CD4-positive, alpha-beta T cell treated with Interleukin-15 for 4 hours (primary cell): ENCODE data around the gene RNF39.
A peak's percentile ranks its signal among the peaks of the same experiment; 100 is the strongest.
"Not testable (repeated sequence)": the region's sequence is repeated elsewhere in the genome, so short reads cannot be mapped to it uniquely, and the experiment has no call there.

Experiments
- DNase-seq: peaks from one replicate; pipeline ENCODE4 v3.0.0-alpha.2; 2020; ENCODE audit warnings: low spot score

The RNF39 gene

GRCh38 chr6:30075094-30075789, at the start of gene RNF39:
TSS of gene RNF39 (minus strand) at chr6:30075769. CDS start at chr6:30075585, 184 bp downstream.
- DNase-seq: no peak

GRCh38 chr6:30122515-30122914, 46.9 kb upstream of the RNF39 start:
- DNase-seq: no peak

- no peak for DNase-seq
Measured at GRCh38 chr6:30121446-30122366, 46.1 kb upstream of the RNF39 start.

DNA sequence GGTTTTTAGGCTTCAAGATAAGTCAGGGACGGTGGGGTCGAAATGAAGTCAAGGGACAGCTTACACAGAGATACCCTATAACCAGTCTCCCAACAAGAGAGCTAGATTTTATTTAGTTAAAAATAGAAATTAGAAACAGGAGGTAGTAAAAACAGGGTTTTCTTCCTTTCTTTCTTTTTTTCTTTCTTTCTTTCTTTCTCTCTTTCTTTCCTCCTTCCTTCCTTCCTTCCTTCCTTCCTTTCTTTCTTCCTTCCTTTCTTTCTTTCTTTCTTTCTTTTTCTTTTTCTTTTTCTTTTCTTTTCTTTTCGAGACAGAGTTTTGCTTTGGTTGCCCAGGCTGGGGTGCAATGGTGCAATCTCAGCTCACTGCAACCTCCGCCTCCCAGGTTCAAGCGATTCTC, 43.1 kb upstream of the RNF39 start:
- DNase-seq: not testable (repeated sequence)

DNA sequence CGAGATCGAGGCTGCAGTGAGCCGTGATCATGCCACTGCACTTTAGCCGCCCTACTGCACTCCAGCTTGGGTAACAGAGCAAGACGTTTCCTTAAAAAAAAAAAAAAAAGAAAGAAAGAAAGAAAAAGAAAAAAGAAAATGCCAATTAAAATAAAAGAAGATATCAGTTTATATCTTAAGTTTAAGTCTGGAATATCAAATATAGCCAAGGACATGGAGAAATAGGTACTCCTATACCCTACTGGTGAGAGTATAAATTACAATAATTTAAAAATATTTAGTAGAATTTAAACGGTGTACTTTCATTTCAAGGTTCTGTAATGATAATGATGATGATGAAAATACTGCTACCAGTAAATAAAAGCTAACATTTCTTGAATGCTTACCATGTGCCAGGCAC, 41.2 kb upstream of the RNF39 start:
- no peak for DNase-seq

- no peak for DNase-seq
Measured at GRCh38 chr6:30113841-30114240, 38.3 kb upstream of the RNF39 start.

DNA sequence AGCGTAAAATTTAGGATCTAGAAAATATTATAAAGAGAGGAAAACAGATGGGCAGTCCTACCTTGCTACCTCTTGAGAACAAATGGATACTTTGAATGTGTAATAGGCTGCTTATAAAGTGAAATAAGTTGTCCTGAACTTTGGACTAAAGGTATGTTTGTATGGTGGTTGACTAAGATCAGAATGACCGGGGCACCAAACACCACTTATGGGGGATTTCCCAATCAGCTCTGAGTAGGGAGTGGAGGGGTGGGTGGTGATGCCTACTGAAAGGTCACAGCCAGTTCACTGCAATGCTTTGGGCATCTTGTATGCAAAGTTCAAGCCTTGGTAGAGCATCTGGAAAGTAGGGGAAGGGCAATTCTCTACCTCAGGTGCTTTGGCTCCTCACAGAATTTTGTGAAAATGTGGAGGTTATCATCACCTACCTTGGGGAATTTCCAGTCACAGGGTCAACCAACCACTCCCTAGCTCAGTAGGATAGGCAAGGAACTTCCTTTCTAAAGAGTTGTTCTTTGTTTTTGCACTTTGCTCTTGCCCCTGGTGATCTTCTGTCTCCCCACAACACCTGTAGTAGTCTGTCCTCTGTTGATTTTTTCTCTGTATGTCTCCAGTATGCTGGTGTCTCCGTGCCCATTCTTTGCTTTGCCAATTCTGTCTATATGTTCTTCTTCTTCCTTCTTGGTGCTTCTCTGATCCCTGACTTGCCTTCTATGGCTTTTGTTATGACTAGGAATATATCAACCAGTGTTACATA, 37.6 kb upstream of the RNF39 start, which contains the start of gene TRIM31:
TRIM31 (minus strand) TSS at position 88 of the 757 bp plus-strand sequence. CDS start 285 bp downstream, outside the sequence.
- no peak for DNase-seq

DNA sequence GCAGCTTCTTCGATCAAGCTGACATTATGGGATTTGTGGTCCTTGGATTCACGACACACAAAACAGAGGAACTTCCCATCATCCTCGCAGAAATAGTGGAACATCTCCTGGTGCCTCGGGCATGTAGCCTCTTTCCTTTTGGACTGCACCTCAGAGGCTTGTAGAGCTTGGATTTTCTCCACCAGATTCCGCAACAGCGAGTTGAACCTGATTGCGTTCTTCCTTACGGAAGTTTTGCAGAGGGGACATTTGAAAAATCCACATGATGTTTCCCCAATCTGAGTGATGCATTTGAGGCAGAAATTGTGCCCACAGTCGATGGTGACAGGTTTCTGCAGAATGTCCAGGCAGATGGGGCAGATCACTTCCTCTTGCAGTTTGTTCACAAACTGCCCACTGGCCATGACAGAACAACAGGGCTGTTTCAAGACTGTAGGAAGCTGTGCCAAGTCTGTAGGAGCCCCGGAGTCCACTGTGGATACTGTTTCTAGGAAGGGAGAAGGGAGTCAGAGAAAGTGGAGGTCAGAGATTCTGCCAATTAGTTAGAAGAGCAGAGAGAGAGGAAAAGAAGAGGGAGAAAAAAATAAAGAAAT, 36.9 kb upstream of the RNF39 start:
- no peak for DNase-seq

- no peak for DNase-seq
Measured at GRCh38 chr6:30111266-30111856, 35.8 kb upstream of the RNF39 start.

DNA sequence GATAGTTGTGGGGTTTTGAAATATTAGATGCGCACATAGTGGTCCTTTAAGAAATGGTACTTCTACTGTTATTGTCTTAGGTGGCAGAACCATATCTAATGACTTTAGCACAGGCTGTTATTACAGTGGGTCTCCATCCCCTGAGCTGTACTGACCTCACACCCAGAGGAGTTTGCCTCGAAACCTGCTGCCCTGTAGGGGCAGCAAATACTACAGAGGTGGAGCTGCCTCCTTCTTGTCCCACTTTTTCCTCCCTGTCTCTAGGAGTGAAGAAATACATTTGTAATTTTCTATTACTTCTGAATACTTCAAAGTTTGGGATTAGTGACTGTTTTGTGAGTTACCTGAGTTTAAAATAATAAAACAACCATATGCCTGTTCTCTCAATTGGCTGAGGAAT, 29.1 kb upstream of the RNF39 start:
- no peak for DNase-seq

DNA sequence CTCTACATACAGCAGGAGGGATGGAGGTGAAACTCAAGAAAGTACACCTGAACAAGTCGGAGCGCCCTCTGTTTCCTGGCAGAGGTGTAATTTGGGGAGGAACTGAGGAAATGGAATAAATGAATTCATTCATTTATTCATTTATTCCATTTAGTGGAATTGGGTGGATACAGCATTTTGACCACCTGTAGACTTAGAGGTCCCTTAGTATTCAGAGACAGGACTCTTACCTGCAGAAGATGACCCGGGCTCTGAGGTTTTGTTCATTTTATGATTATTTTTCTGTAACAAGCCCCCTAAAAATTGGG, 28.3 kb upstream of the RNF39 start:
- DNase-seq: no peak

GRCh38 chr6:30102970-30103871, 27.7 kb upstream of the RNF39 start:
- DNase-seq: peak; percentile 87

DNA sequence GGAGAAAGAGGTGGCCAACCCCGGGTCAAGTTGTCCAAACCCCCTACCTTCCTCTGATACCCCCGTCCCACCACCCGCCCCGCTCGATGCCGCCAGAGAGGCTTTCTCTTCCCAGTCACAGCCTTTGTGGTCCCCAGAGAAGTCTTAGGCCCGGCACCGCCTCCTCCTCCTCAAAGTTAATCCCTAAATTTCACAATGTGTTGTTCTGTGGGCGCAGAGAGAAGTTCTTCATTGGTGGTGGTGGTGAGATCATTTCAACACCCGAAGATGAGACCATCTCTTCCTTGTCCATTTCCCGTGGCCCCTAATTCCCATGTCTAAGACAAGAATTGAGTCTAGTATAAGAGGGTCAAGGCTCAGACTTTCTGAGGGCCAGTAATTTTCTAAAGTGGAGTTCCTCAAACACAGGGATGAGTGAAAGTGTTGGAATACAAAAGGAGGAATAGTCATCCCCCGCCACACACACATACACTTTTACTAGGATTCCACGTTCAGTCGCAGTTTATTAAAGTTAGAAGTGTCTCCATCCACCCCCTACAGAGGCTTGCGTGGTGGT, 26.9 kb upstream of the RNF39 start:
- DNase-seq: no peak

GRCh38 chr6:30101444-30102413, 26.2 kb upstream of the RNF39 start:
- peak; percentile 55 for DNase-seq

DNA sequence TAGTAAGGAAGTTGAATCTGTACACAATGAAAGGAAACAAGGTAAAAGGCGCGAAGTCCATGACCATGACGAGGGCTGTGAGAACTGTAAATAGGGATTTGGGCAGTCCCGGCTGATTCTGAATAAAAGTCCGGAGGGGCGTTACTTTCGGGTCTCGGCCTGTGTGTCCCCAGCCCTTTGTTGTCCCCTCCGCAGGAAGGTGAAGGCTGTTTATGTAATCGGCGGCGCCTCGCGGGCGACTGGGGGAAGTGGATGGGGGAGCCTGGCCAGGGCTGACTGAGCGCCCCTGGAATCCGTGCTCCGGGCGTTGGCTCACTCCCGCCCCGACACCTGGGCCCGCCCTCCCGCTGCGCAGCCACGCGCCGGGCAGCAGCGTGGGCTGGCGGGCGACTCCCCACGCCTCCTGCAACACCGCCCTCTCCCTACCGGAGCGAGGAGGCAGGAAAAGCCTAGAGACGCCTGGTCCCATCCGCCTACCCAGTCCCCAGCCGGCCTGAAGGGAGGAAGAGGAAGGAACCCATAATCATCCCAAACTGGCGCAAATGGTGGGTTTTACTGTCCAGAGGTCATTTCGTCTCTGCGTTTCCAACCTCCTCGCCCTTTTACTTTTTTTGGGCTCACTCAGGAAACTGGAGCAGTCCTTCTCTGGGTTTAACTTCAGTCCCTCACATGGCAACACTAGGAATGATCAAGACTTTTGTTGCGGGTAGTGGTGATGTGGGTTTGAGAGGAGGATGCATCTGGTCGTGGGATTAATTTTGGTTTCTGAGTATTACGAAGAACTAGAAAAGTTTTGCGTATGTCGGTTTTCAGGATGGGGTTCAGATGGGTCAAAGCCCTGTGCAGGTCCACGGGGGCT, 25.2 kb upstream of the RNF39 start:
- DNase-seq: no peak

- DNase-seq: no peak
Measured at GRCh38 chr6:30100154-30100553, 24.6 kb upstream of the RNF39 start.

GRCh38 chr6:30097902-30098768, 22.6 kb upstream of the RNF39 start:
- DNase-seq: no peak
